K562 (cell line): ENCODE measurements around the gene NLRX1. TPM values are rescaled to one million over a fixed set of nuclear protein-coding genes. Genes with fewer than 3 reads are reported as not detected.

Experiments
- ATAC-seq: fragments of 200-7000 bp; cut with Tn5 transposase; 3 replicates; pipeline ENCODE4 v1.9.1; 2020; ENCODE audit warnings: moderate library complexity
- BruUV-seq: library from RNA; stranded (reverse); fragments of 400-500 nt; replicated peaks from 2 replicates; lab custom pipeline; 2021; lab: Mats Ljungman, UMichigan
- CTCF ChIA-PET: fragments of 300-600 bp; formaldehyde crosslinking; extraction: SDS; loops from one replicate; lab custom pipeline; 2021; ENCODE audit warnings: low intra/inter-chr PET ratio; lab: Yijun Ruan, JAX
- POLR2A ChIA-PET: fragments of 300-600, 350-650 bp; sonication (Branson Sonifier 250); formaldehyde crosslinking; extraction: SDS; loops from one replicate; lab custom pipeline; 2021; ENCODE audit warnings: antibody characterized with exemption, inconsistent platforms; lab: Yijun Ruan, JAX
- DNase-seq, 4 experiments: peaks; one replicate each; pipeline versions ENCODE4 v3.0.0 to v3.0.0-alpha.2; 2011 to 2018; ENCODE audit warnings: low spot score in 3 of 4, mixed read lengths in 3 of 4; ENCODE audit errors: extremely low read depth in 1 of 4
- FAIRE-seq: peaks from 2 replicates; lab custom pipeline; 2011; peaks lifted over from hg19 to GRCh38; lab: Jason Lieb, UNC
- H2AFZ ChIP-seq: 2 replicates; pipeline ENCODE4 v1.6.0; 2011; ENCODE audit warnings: low read depth, low read length, control low read depth, inconsistent platforms
- H3K27ac ChIP-seq: fragments of 200-600 bp; 3 replicates; pipeline ENCODE4 v1.8.0; 2011; ENCODE audit warnings: low read depth, mild to moderate bottlenecking, control low read depth, inconsistent platforms, low read length, moderate library complexity, mixed read lengths; ENCODE audit errors: extremely low read depth
- H3K27me3 ChIP-seq, 2 experiments: fragments of 300-600 bp in 1 of 2; 2 replicates in 1 of 2; 3 replicates in 1 of 2; pipeline versions ENCODE4 v1.6.0 to v1.8.0; 2011; ENCODE audit warnings: inconsistent platforms in 2 of 2, low read length in 2 of 2, mild to moderate bottlenecking in 1 of 2, mixed read lengths in 1 of 2, moderate library complexity in 1 of 2; ENCODE audit not compliant: control insufficient read depth in 2 of 2, insufficient read depth in 2 of 2
- H3K36me3 ChIP-seq: fragments of 300-600 bp; 3 replicates; pipeline ENCODE4 v1.8.0; 2011; ENCODE audit warnings: mild to moderate bottlenecking, low read length, inconsistent platforms; ENCODE audit not compliant: control insufficient read depth, insufficient read depth
- H3K4me1 ChIP-seq, 2 experiments: fragments of 200-600 bp in 1 of 2; replicated peaks in 1 of 2; 2 replicates in 1 of 2; 3 replicates in 1 of 2; pipeline versions ENCODE4 v1.5.1 to v1.8.0; 2011; ENCODE audit warnings: inconsistent platforms in 2 of 2, low read length in 2 of 2, mild to moderate bottlenecking in 1 of 2, mixed read lengths in 1 of 2, moderate library complexity in 1 of 2; ENCODE audit not compliant: control insufficient read depth in 2 of 2, insufficient read depth in 2 of 2
- H3K4me2 ChIP-seq: 2 replicates; pipeline ENCODE4 v1.6.1; 2011; ENCODE audit warnings: low read length, control low read depth, inconsistent platforms, mixed read lengths; ENCODE audit not compliant: insufficient read depth
- H3K4me3 ChIP-seq: fragments of 200-600 bp; sonication (generic), shearing (Covaris generic); 2 replicates; pipeline ENCODE4 v1.5.1; 2016; ENCODE audit warnings: control low read depth, inconsistent platforms
- H3K79me2 ChIP-seq: fragments of 200-600 bp; 3 replicates; pipeline ENCODE4 v1.8.0; 2011; ENCODE audit warnings: low read length, inconsistent platforms; ENCODE audit not compliant: control insufficient read depth, insufficient read depth
- H3K9ac ChIP-seq, 2 experiments: 2 replicates each; pipeline versions ENCODE4 v1.6.0 to v1.6.1; 2011; ENCODE audit warnings: low read depth in 2 of 2, low read length in 2 of 2, control low read depth in 1 of 2, inconsistent platforms in 1 of 2, mild to moderate bottlenecking in 1 of 2, mixed read lengths in 1 of 2; ENCODE audit not compliant: insufficient read depth in 1 of 2
- H3K9me1 ChIP-seq: one replicate; pipeline ENCODE4 v1.6.0; 2011; ENCODE audit warnings: inconsistent platforms, mild to moderate bottlenecking, low read length, moderate library complexity; ENCODE audit not compliant: control insufficient read depth, insufficient read depth
- H3K9me3 ChIP-seq: replicated peaks from 2 replicates; pipeline ENCODE4 v1.5.1; 2011; ENCODE audit warnings: low read depth, low read length, inconsistent platforms; ENCODE audit not compliant: control insufficient read depth, insufficient read depth
- H4K20me1 ChIP-seq: replicated peaks from 2 replicates; pipeline ENCODE4 v1.6.1; 2011; ENCODE audit warnings: low read length, inconsistent platforms, mixed read lengths; ENCODE audit not compliant: control insufficient read depth, insufficient read depth
- ZBTB49 ChIP-seq: sonication (generic); formaldehyde crosslinking; IDR thresholded peaks from 2 replicates; pipeline ENCODE4 v1.8.0; 2022; ENCODE audit warnings: missing genetic modification reagents, mild to moderate bottlenecking, borderline replicate concordance
- ZFX ChIP-seq: sonication (generic); formaldehyde crosslinking; IDR thresholded peaks from 2 replicates; pipeline ENCODE4 v1.8.0; 2022; ENCODE audit warnings: mild to moderate bottlenecking, missing genetic modification reagents, moderate library complexity
- ZNF121 ChIP-seq: sonication (generic); formaldehyde crosslinking; conservative IDR thresholded peaks from 2 replicates; pipeline ENCODE4 v1.8.0; 2022; ENCODE audit warnings: missing genetic modification reagents
- ZNF766 ChIP-seq: fragments of 200-800 bp; sonication (Bioruptor generic); conservative IDR thresholded peaks from 2 replicates; pipeline ENCODE4 v1.6.1; 2016; ENCODE audit warnings: missing genetic modification characterization, missing compliant biosample characterization
- WGBS: fragments of 100-300 bp; shearing (Covaris generic); methylation state at CpG from one replicate; pipeline ENCODE4 v1.1.6; 2016; ENCODE audit warnings: low coverage, mixed read lengths; ENCODE audit not compliant: insufficient coverage; ENCODE audit errors: missing lambda C conversion rate; 5-methylcytosine and 5-hydroxymethylcytosine counted together
- in situ Hi-C: fragments of 300-500 bp; cut with MboI; formaldehyde crosslinking; loops from 4 replicates; pipeline ENCODE4 v1.15.0; 2018; ENCODE audit warnings: inconsistent platforms, mixed read lengths
- intact Hi-C: fragments of 100-400 bp; cut with micrococcal nuclease; formaldehyde crosslinking; loops from 2 replicates; pipeline ENCODE4 v1.14.2; 2022
- polyA plus RNA-seq, 8 experiments: library from polyadenylated mRNA; depleted of rRNA in 4 of 8; stranded (reverse) in 5 of 8; unstranded in 3 of 8; fragments of >200 nt; fragmentation: Nextera tagmentation in 2 of 8; fragmentation: Illumina TruSeq in 1 of 8; extraction: Ambion mirVana in 2 of 8; extraction: Trizol in 1 of 8; gene quantifications; 2 replicates each; pipeline versions ENCODE4 v1.2.1 to v1.2.3, GENCODE V29; 2011 to 2014; ENCODE audit warnings: inconsistent platforms in 1 of 8, missing spikeins in 1 of 8
- total RNA-seq, 7 experiments: library from RNA; depleted of rRNA in 6 of 7; stranded (reverse); fragments of >200 nt in 6 of 7; fragmentation: Illumina TruSeq in 2 of 7; extraction: Trizol in 2 of 7; gene quantifications; 2 replicates each; pipeline versions ENCODE4 v1.2.1 to v1.2.3, GENCODE V29; 2011 to 2021; ENCODE audit warnings: low replicate concordance in 1 of 7

NLRX1 gene
- total and polyA plus RNA-seq, 9 of the 15 experiments (the other 6 are each of a cell fraction or from before 2014, with no cell fraction given) = 0.04 to 2.3 (median 0.69) TPM

GRCh38 chr11:119180729-119181676 is 12.5 kb downstream of the NLRX1 start:
- ChIA-PET POLR2A (interaction anchor here (0.5 to 1.9 kb wide), 8 partner anchors 9 to 349 kb away, joined by 3 to 5 read pairs (median 4); no protein-coding TSS in a partner anchor), CTCF (no interaction called here)
- FAIRE-seq (no peak), ATAC-seq (no peak), DNase-seq (no peak)
- H3K4me3 ChIP-seq = no peak overlapping the region
- peak overlapping the region in 1 of 2 experiments; percentile 14; a peak in 2 of 4 replicates for H3K9ac ChIP-seq
- no peaks in the 10 kb centered on the region for H4K20me1 ChIP-seq
- in situ Hi-C loops = no loop called here
- no peaks in the 10 kb centered on the region for H3K9me3 ChIP-seq
- H3K4me2 ChIP-seq = peak overlapping the region; percentile 14; the same call in 1 of the 2 replicates
- peaks cover 0 to 5% of the 10 kb centered on the region in 2 experiments; a peak in 1 of 5 replicates for H3K27me3 ChIP-seq
- peak overlapping the region; percentile 22; the same call in 1 of the 3 replicates for H3K27ac ChIP-seq
- H3K79me2 ChIP-seq = no peaks in the 10 kb centered on the region
- no peak for TF ChIP-seq ZBTB49 (CRISPR knock-in tag)
- peak; percentile 76 for TF ChIP-seq ZNF766
- TF ChIP-seq ZNF121 (CRISPR knock-in tag) = peak; percentile 89
- peak; percentile 27; the same call in 1 of the 2 replicates for TF ChIP-seq ZFX (CRISPR knock-in tag)
- H3K9me1 ChIP-seq = no peaks in the 10 kb centered on the region
- peaks cover 13 to 25% of the 10 kb centered on the region in 2 experiments for H3K4me1 ChIP-seq
- H3K36me3 ChIP-seq = no peaks in the 10 kb centered on the region
- BruUV-seq = no TSS peak
- H2AFZ ChIP-seq = peak overlapping the region; percentile 65; the same call in 1 of the 2 replicates
- 51% methylated on average over 6 of the region's 6 CpGs for WGBS
- intact Hi-C loops = no loop called here
